H1 (cell line): ENCODE results near the gene TMEM140. TPM values are rescaled to one million over a fixed set of nuclear protein-coding genes. Genes with fewer than 3 reads are reported as not detected.
A peak's percentile ranks its signal among the peaks of the same experiment; 100 is the strongest.

Experiments
- CTCF ChIA-PET: fragments of 300-600 bp; sonication (Branson Sonifier 250); formaldehyde crosslinking; loops from one replicate; lab custom pipeline; 2021; ENCODE audit not compliant: partially characterized antibody; lab: Charles Lee
- POLR2A ChIA-PET: fragments of 300-600 bp; sonication (Branson Sonifier 250); formaldehyde crosslinking; loops from one replicate; lab custom pipeline; 2021; ENCODE audit warnings: inconsistent platforms; ENCODE audit not compliant: partially characterized antibody; lab: Charles Lee
- DNase-seq, 2 experiments: peaks; one replicate each; pipeline versions ENCODE4 v3.0.0 to v3.0.0-alpha.2; 2010 to 2022; ENCODE audit warnings: low spot score in 2 of 2, low read depth in 1 of 2, mixed read lengths in 1 of 2
- FAIRE-seq: peaks from 2 replicates; lab custom pipeline; 2011; peaks lifted over from hg19 to GRCh38; lab: Jason Lieb, UNC
- H2AFZ ChIP-seq: 2 replicates; pipeline ENCODE4 v1.8.1; 2012; ENCODE audit warnings: low read length, inconsistent platforms
- H2AK5ac ChIP-seq: 2 replicates; pipeline ENCODE4 v1.6.1; 2013; ENCODE audit warnings: low read depth, low read length
- H2BK120ac ChIP-seq: replicated peaks from 2 replicates; pipeline ENCODE3; 2013; ENCODE audit warnings: low read depth, low read length, inconsistent platforms
- H2BK12ac ChIP-seq: 2 replicates; pipeline ENCODE4 v1.6.1; 2013; ENCODE audit warnings: low read depth, low read length
- H2BK15ac ChIP-seq: 2 replicates; pipeline ENCODE4 v1.6.1; 2013; ENCODE audit warnings: low read length
- H2BK20ac ChIP-seq: 2 replicates; pipeline ENCODE4 v1.6.1; 2013; ENCODE audit warnings: low read length
- H2BK5ac ChIP-seq: 2 replicates; pipeline ENCODE4 v1.6.1; 2013; ENCODE audit warnings: low read depth, low read length
- H3K14ac ChIP-seq: 2 replicates; pipeline ENCODE4 v1.6.1; 2013; ENCODE audit warnings: inconsistent platforms; ENCODE audit not compliant: insufficient read length
- H3K18ac ChIP-seq: 2 replicates; pipeline ENCODE4 v1.6.1; 2013; ENCODE audit warnings: low read length; ENCODE audit errors: extremely low read depth
- H3K23ac ChIP-seq: 2 replicates; pipeline ENCODE4 v1.6.1; 2013; ENCODE audit warnings: inconsistent platforms; ENCODE audit not compliant: insufficient read length
- H3K23me2 ChIP-seq: 2 replicates; pipeline ENCODE4 v1.6.1; 2013; ENCODE audit warnings: low read depth, low read length
- H3K27ac ChIP-seq: 2 replicates; pipeline ENCODE4 v1.6.1; 2011; ENCODE audit warnings: low read depth, low read length, inconsistent platforms
- H3K27me3 ChIP-seq, 4 experiments: replicated peaks in 1 of 4; 1 replicate in 1 of 4; 2 replicates in 3 of 4; pipeline versions ENCODE4 v1.6.1 to v1.8.1; 2011 to 2013; ENCODE audit warnings: low read length in 3 of 4, mild to moderate bottlenecking in 3 of 4, inconsistent platforms in 2 of 4, mixed read lengths in 2 of 4, moderate library complexity in 1 of 4; ENCODE audit not compliant: control insufficient read depth in 3 of 4, insufficient read depth in 3 of 4; ENCODE audit errors: extremely low read depth in 1 of 4
- H3K36me3 ChIP-seq, 4 experiments: 2 replicates each; pipeline versions ENCODE4 v1.6.1 to v1.8.1; 2011 to 2013; ENCODE audit warnings: mild to moderate bottlenecking in 4 of 4, low read length in 3 of 4, moderate library complexity in 2 of 4, control low read depth in 1 of 4, inconsistent platforms in 1 of 4; ENCODE audit not compliant: insufficient read depth in 4 of 4, control insufficient read depth in 2 of 4
- H3K4ac ChIP-seq: replicated peaks from 2 replicates; pipeline ENCODE3; 2013; ENCODE audit warnings: low read length, low read depth, mixed read lengths, inconsistent platforms; ENCODE audit not compliant: insufficient read length
- H3K4me1 ChIP-seq, 4 experiments: replicated peaks in 1 of 4; 1 replicate in 1 of 4; 2 replicates in 3 of 4; pipeline versions ENCODE4 v1.6.1 to v1.8.1; 2011 to 2013; ENCODE audit warnings: low read length in 3 of 4, inconsistent platforms in 2 of 4, mixed read lengths in 1 of 4; ENCODE audit not compliant: insufficient read depth in 4 of 4, control insufficient read depth in 3 of 4
- H3K4me2 ChIP-seq, 2 experiments: 2 replicates each; pipeline versions ENCODE4 v1.6.1 to v1.8.1; 2011 to 2013; ENCODE audit warnings: low read depth in 2 of 2, low read length in 2 of 2, control low read depth in 1 of 2, inconsistent platforms in 1 of 2, mild to moderate bottlenecking in 1 of 2; ENCODE audit not compliant: insufficient read depth in 1 of 2
- H3K4me3 ChIP-seq, 4 experiments: fragments of 200-600, 300-600 bp in 1 of 4; sonication (generic), shearing (Covaris generic), sonication (Bioruptor Twin) in 1 of 4; 2 replicates each; pipeline versions ENCODE4 v1.5.1 to v1.8.1; 2011 to 2016; ENCODE audit warnings: low read length in 4 of 4, low read depth in 3 of 4, control low read depth in 2 of 4, inconsistent platforms in 2 of 4, mild to moderate bottlenecking in 2 of 4, mixed read lengths in 1 of 4, moderate library complexity in 1 of 4; ENCODE audit not compliant: insufficient read depth in 2 of 4; ENCODE audit errors: extremely low read depth in 1 of 4
- H3K56ac ChIP-seq: replicated peaks from 2 replicates; pipeline ENCODE3; 2013; ENCODE audit warnings: low read depth, mild to moderate bottlenecking, mixed read lengths, low read length, inconsistent platforms; ENCODE audit not compliant: insufficient read length
- H3K79me1 ChIP-seq: 2 replicates; pipeline ENCODE4 v1.6.1; 2013; ENCODE audit warnings: low read depth, low read length, control low read depth
- H3K79me2 ChIP-seq, 2 experiments: 2 replicates each; pipeline versions ENCODE4 v1.6.1 to v1.8.1; 2012 to 2013; ENCODE audit warnings: low read length in 2 of 2, mild to moderate bottlenecking in 2 of 2, inconsistent platforms in 1 of 2; ENCODE audit not compliant: insufficient read depth in 2 of 2, control insufficient read depth in 1 of 2
- H3K9ac ChIP-seq, 4 experiments: replicated peaks in 1 of 4; 1 replicate in 1 of 4; 2 replicates in 3 of 4; pipeline versions ENCODE4 v1.6.1 to v1.8.1; 2011 to 2013; ENCODE audit warnings: low read depth in 3 of 4, low read length in 3 of 4, control low read depth in 2 of 4, mild to moderate bottlenecking in 2 of 4, moderate library complexity in 2 of 4, inconsistent platforms in 1 of 4; ENCODE audit errors: extremely low read depth in 1 of 4
- H3K9me3 ChIP-seq, 2 experiments: 2 replicates each; pipeline versions ENCODE4 v1.6.1 to v1.8.1; 2012 to 2013; ENCODE audit warnings: mild to moderate bottlenecking in 2 of 2, moderate library complexity in 2 of 2, control low read depth in 1 of 2, inconsistent platforms in 1 of 2, low read depth in 1 of 2, low read length in 1 of 2, mixed read lengths in 1 of 2; ENCODE audit not compliant: insufficient read depth in 2 of 2
- H4K20me1 ChIP-seq, 2 experiments: replicated peaks in 1 of 2; 2 replicates each; pipeline versions ENCODE3 to v1.8.1; 2011 to 2013; ENCODE audit warnings: inconsistent platforms in 2 of 2, low read length in 2 of 2, mild to moderate bottlenecking in 1 of 2; ENCODE audit not compliant: insufficient read depth in 2 of 2, control insufficient read depth in 1 of 2
- H4K5ac ChIP-seq: 2 replicates; pipeline ENCODE4 v1.6.1; 2013; ENCODE audit warnings: low read length, low read depth, mixed read lengths, inconsistent platforms; ENCODE audit not compliant: insufficient read length
- H4K8ac ChIP-seq: 2 replicates; pipeline ENCODE4 v1.8.0; 2013; ENCODE audit warnings: mild to moderate bottlenecking, moderate library complexity, low read length, inconsistent platforms; ENCODE audit not compliant: insufficient read depth; ENCODE audit errors: extremely low read depth
- H4K91ac ChIP-seq: replicated peaks from 2 replicates; pipeline ENCODE3; 2013; ENCODE audit warnings: low read length, mixed read lengths, inconsistent platforms; ENCODE audit not compliant: insufficient read length
- ASH2L ChIP-seq: fragments of 200-600, 300-600 bp; sonication (generic); IDR thresholded peaks from one replicate; pipeline ENCODE4 v1.7.1; 2017; ENCODE audit warnings: low read length
- CBX5 ChIP-seq: fragments of 300-800, 300-1000 bp; sonication (generic); IDR thresholded peaks from 2 replicates; pipeline ENCODE4 v1.7.1; 2016; ENCODE audit warnings: antibody characterized with exemption, low read length, low read depth
- FOSL1 ChIP-seq: IDR thresholded peaks from 2 replicates; pipeline ENCODE4 v1.6.1; 2011; ENCODE audit warnings: mild to moderate bottlenecking, low read depth, low read length, moderate library complexity; ENCODE audit not compliant: insufficient read depth
- JUND ChIP-seq: IDR thresholded peaks from 2 replicates; pipeline ENCODE4 v1.6.1; 2011; ENCODE audit warnings: mild to moderate bottlenecking, improper control_type of control experiment, low read length
- SIN3A ChIP-seq, 2 experiments: IDR thresholded peaks in 1 of 2; conservative IDR thresholded peaks in 1 of 2; 2 replicates each; pipeline ENCODE4 v1.6.1; 2011 to 2012; ENCODE audit warnings: low read length in 2 of 2, improper control_type of control experiment in 1 of 2, low read depth in 1 of 2, mild to moderate bottlenecking in 1 of 2
- WGBS, 2 experiments: shearing (Covaris generic) in 1 of 2; methylation state at CpG; one replicate each; pipeline versions ENCODE4 v1.1.6 to v1.1.7; 2013 to 2015; ENCODE audit warnings: low lambda C conversion rate in 2 of 2, mixed read lengths in 2 of 2, inconsistent platforms in 1 of 2, low coverage in 1 of 2, missing lambda C conversion rate in 1 of 2; ENCODE audit not compliant: insufficient replicate concordance in 2 of 2, insufficient coverage in 1 of 2, insufficient read length in 1 of 2; ENCODE audit errors: extremely low coverage in 1 of 2, missing lambda C conversion rate in 1 of 2; 5-methylcytosine and 5-hydroxymethylcytosine counted together
- long read RNA-seq, 2 experiments: library from RNA in 1 of 2; library from capped mRNA in 1 of 2; stranded (forward); transcript quantifications; one replicate each; pipeline ENCODE4 v2.0.0, GENCODE V29; 2021; ENCODE audit warnings: inconsistent platforms in 1 of 2
- polyA minus RNA-seq, 3 experiments: library from RNA; depleted of rRNA, polyadenylated mRNA; stranded (reverse); fragments of >200 nt; gene quantifications; 1 replicate in 2 of 3; 2 replicates in 1 of 3; pipeline ENCODE4 v1.2.3, GENCODE V29; 2011
- polyA plus RNA-seq, 7 experiments: library from polyadenylated mRNA; depleted of rRNA in 3 of 7; stranded (reverse) in 5 of 7; unstranded in 2 of 7; fragments of >200 nt in 5 of 7; fragments of 200-250 nt in 2 of 7; gene quantifications; 1 replicate in 5 of 7; 2 replicates in 1 of 7; 4 replicates in 1 of 7; pipeline versions ENCODE4 v1.2.1 to v1.2.3, GENCODE V29; 2011 to 2013; ENCODE audit warnings: missing spikeins in 2 of 7, mixed read lengths in 2 of 7
- total RNA-seq: library from RNA; stranded (reverse); fragmentation: NEBNext Ultra II Directional; extraction: Animal tissue kit (Norgen Biotek cat#: 25700); gene quantifications from 2 replicates; pipeline ENCODE4 v1.2.1, GENCODE V29; 2021
- TF ChIP-seq, protein P1 (sequence below): IDR thresholded peaks from 2 replicates; pipeline ENCODE4 v1.6.1; 2012; ENCODE audit warnings: low read length, inconsistent platforms

TMEM140 gene
- total RNA-seq, result not detected in 2 replicates
- polyA plus RNA-seq (2011; rRNA removed), result not detected in 2 replicates
- not detected for polyA plus RNA-seq (2011; cell fraction: cytosol; rRNA removed)
- not detected for polyA plus RNA-seq (2011; cell fraction: nucleus; rRNA removed)
- 9.2 to 11.8 TPM (median 11.1 TPM) in 4 replicates for polyA plus RNA-seq (2012, experiment 1 of 2)
- polyA plus RNA-seq (2012, experiment 2 of 2), result 3.7 TPM
- polyA plus RNA-seq (2013, experiment 1 of 2), result not detected
- not detected for polyA plus RNA-seq (2013, experiment 2 of 2)
- polyA minus RNA-seq (2011; rRNA and poly(A)+ RNA removed), result 0.09 TPM in 1 of 2 replicates, not detected in the other
- not detected for polyA minus RNA-seq (2011; cell fraction: cytosol; rRNA and poly(A)+ RNA removed)
- polyA minus RNA-seq (2011; cell fraction: nucleus; rRNA and poly(A)+ RNA removed), result not detected
- long read RNA-seq, experiment 1, result 0 reads
- long read RNA-seq, experiment 2, result 0 reads

- Histone ChIP-seq H4K91ac (no peak within 1 kb of the TSS), H2AK5ac (no peak within 1 kb of the TSS), H3K4me3 (no peak within 1 kb of the TSS), H3K79me1 (no peaks in the 10 kb centered on the region), H3K4me1 (no peaks in the 10 kb centered on the region), H2BK20ac (no peak within 1 kb of the TSS), H3K27me3 (no peaks in the 10 kb centered on the region), H2BK12ac (peak within 1 kb of the TSS; percentile 71; the same call in 1 of the 2 replicates), H2BK120ac (no peak within 1 kb of the TSS), H4K5ac (no peak within 1 kb of the TSS), H3K23me2 (no peaks in the 10 kb centered on the region), H3K23ac (no peak within 1 kb of the TSS), H3K56ac (no peak within 1 kb of the TSS), H3K9me3 (no peaks in the 10 kb centered on the region), H4K20me1 (no peaks in the 10 kb centered on the region), H2AFZ (no peak within 1 kb of the TSS), H3K36me3 (no peaks in the 10 kb centered on the region), H3K9ac (no peak within 1 kb of the TSS), H3K27ac (no peak within 1 kb of the TSS), H4K8ac (no peak within 1 kb of the TSS), H3K4me2 (no peak within 1 kb of the TSS), H3K14ac (no peak within 1 kb of the TSS), H3K79me2 (no peaks in the 10 kb centered on the region), H2BK5ac (peak within 1 kb of the TSS; percentile 75; the same call in 1 of the 2 replicates), H3K4ac (no peak within 1 kb of the TSS), H2BK15ac (no peak within 1 kb of the TSS), H3K18ac (no peak within 1 kb of the TSS)
- FAIRE-seq (no peak), DNase-seq (no peak)
- ChIA-PET CTCF (interaction anchor here (0.7 to 1.8 kb wide), 5 partner anchors 38 to 266 kb away, joined by 3 to 6 read pairs (median 3); partner anchors contain the start of gene AGBL3), POLR2A (interaction anchor here (1.0 to 1.6 kb wide), 3 partner anchors 11 to 23 kb away, joined by 3 to 6 read pairs (median 4); no protein-coding TSS in a partner anchor)
- whole genome bisulfite sequencing, 2 experiments, result 82% methylated on average over 13 of the region's 13 CpGs; no CpG with 5 or more reads in 1 of the 2 experiments
- TF ChIP-seq SIN3A (conservative IDR thresholded peaks at IDR 0.05 in 1 of 2, IDR thresholded peaks at IDR 0.05 in 1 of 2; ENCODE audit: low read depth in 1 of 2, low read length in 2 of 2), result no peak
- TF ChIP-seq ASH2L, result no peak
- no peak for TF ChIP-seq CBX5
- TF ChIP-seq, protein P1, sequence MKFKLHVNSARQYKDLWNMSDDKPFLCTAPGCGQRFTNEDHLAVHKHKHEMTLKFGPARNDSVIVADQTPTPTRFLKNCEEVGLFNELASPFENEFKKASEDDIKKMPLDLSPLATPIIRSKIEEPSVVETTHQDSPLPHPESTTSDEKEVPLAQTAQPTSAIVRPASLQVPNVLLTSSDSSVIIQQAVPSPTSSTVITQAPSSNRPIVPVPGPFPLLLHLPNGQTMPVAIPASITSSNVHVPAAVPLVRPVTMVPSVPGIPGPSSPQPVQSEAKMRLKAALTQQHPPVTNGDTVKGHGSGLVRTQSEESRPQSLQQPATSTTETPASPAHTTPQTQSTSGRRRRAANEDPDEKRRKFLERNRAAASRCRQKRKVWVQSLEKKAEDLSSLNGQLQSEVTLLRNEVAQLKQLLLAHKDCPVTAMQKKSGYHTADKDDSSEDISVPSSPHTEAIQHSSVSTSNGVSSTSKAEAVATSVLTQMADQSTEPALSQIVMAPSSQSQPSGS, result no peak
- no peak for TF ChIP-seq FOSL1
- TF ChIP-seq JUND, result no peak
Measured at GRCh38 chr7:135147899-135148721, at the start of gene TMEM140. Gene TMEM140, plus strand, starts transcription at chr7:135148072. Its CDS starts 16,370 bp downstream, at chr7:135164442.
